G401 (cell line): ENCODE measurements around the gene NINJ1. TPM values are rescaled to one million over a fixed set of nuclear protein-coding genes. Genes with fewer than 3 reads are reported as not detected.
A peak's percentile ranks its signal among the peaks of the same experiment; 100 is the strongest.

Experiments used
- DNase-seq: peaks from one replicate; pipeline ENCODE4 v3.0.0-alpha.2; 2015; ENCODE audit warnings: low spot score
- in situ Hi-C: cut with HindIII; loops from 2 replicates; pipeline ENCODE4 v1.10.0; 2016; ENCODE audit warnings: low sequenced_read_pairs, mixed read lengths
- total RNA-seq: library from RNA; depleted of rRNA; stranded (reverse); fragments of >200 nt; shearing (Covaris generic); gene quantifications from 2 replicates; pipeline ENCODE4 v1.2.3, GENCODE V29; 2014

Gene NINJ1
- total RNA-seq, 1 experiment from 2014 or later = 25.6 TPM

- in situ Hi-C loops = no loop called here
- DNase-seq = peak; percentile 87
Observed at GRCh38 chr9:93136011-93136440, 2.0 kb upstream of the NINJ1 start.

- in situ Hi-C loops = no loop called here
- DNase-seq = no peak
Observed at GRCh38 chr9:93134740-93135444, 841 bp upstream of the NINJ1 start.

- in situ Hi-C loops = no loop called here
- peak; percentile 48 for DNase-seq
Observed at GRCh38 chr9:93133681-93134014, 403 bp downstream of the NINJ1 start.

DNA sequence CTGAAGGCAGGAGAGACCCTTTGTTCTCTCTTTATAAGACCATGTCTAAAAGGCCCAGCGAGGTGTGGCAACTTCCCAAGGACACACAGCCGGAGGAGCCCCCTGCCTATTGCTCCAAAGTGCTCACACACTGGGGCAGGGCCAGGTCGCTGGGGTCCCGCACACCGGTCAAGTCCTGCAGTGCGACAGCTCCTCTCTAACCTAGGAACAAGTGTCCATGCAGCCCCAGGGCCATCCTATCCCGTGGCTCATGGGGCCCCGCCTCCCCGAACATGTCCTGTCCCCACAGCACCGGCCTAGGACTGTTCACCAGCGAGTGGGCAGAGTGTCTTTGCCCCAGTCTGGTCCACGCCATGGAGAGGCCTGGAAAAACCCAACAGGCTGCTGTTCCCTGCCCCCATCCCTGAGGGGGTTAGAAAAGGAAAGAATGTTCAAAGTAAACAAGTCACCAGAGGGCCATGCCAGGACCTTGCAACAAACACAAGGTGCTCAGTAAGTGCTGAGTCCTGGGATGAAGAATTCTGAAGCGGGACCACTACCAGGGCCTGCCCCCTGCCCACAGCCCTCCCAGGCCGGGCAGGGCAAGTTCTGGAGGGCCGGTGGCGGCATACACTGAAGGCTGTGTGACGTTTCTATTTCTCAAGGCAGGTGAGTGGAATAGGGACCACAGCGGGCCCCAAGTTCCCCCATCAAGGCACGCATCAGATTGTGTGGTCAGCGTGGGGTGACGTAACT lies 938 bp downstream of the NINJ1 start:
- DNase-seq = peak; percentile 36
- in situ Hi-C loops = no loop called here

GRCh38 chr9:93132287-93132927 lies 1.6 kb downstream of the NINJ1 start:
- DNase-seq = peak; percentile 80
- in situ Hi-C loops = no loop called here

- peak; percentile 0 for DNase-seq
- in situ Hi-C loops = no loop called here
Observed at GRCh38 chr9:93131599-93132286, 2.3 kb downstream of the NINJ1 start.

- in situ Hi-C loops = no loop called here
- DNase-seq = peak; percentile 59
Observed at GRCh38 chr9:93130861-93131481, 3.1 kb downstream of the NINJ1 start.

DNA sequence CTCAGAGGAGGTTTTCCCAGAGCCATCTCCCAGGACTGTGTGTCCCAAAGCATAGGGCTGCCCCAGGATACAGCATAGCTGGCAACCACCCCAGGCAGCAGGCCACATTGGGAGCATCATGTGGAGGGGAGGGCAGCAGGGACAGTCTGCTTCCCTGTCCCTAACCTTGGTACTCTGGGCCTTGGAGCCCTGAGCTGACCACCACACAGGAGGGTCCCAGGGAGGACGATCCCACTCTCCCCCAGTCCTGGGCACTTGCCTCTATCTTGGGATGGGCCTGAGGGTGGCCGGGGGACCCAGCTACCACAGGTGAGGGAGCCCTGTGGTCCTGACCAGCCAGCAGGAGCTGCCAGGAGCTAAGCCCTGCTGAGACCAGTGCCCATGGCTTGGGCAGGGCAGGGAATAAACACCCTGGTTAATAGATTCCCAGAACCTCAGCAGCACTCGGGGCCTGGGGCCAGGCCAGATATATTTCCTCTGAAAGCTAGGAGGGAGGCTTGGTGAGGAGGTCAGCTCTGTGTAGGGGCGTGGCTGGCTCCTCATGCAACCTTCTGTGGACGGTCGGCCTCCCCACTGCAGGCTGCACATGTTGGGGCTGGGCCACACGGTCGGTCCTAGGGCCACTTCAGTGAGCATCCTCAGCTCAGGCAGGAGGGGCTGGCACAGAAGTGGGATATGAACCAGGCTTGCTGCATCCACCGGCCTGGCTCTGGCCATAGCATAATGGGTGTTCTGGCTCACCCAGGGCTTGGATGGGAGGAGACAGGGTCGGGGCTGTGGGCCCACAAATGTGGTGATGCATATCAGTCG lies 4.2 kb downstream of the NINJ1 start:
- in situ Hi-C loops = no loop called here
- DNase-seq = peak; percentile 49

- DNase-seq = peak; percentile 56
Observed at GRCh38 chr9:93129286-93129685, 4.8 kb downstream of the NINJ1 start.

GRCh38 chr9:93128715-93129224 lies 5.3 kb downstream of the NINJ1 start:
- DNase-seq = peak; percentile 13
- in situ Hi-C loops = no loop called here

More at GRCh38 chr9:93129286-93129685, 4.8 kb downstream of the NINJ1 start:
- in situ Hi-C loops = no loop called here

GRCh38 chr9:93128011-93128714 lies 5.9 kb downstream of the NINJ1 start:
- DNase-seq = no peak

DNA sequence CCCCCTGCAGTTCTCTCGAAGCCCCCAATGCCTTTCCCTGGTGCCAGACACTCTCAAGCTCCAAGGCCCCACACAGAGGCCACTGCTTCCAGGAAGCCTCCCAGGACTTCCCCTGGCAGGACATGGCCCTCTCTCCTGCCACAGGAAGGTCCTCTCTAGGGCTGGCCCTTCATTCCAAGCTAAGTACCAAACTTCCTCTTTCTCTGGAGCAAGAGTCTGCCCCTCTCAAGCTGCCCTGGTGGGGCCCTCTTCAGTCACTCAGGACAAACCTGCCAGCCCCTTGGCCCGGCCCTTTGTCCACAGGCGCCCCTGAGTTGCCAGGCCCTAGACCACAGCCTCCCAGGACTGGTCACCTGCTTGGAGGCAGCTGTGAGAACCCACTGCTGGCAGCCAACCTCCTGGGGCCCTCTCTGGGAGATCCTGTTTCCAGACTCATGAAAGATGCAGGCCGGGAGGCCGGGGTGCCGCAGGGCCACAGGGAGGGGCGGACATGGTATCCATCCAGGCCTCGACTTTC lies 6.6 kb downstream of the NINJ1 start:
- in situ Hi-C loops = no loop called here

More at GRCh38 chr9:93128011-93128714, 5.9 kb downstream of the NINJ1 start:
- in situ Hi-C loops = no loop called here

DNA sequence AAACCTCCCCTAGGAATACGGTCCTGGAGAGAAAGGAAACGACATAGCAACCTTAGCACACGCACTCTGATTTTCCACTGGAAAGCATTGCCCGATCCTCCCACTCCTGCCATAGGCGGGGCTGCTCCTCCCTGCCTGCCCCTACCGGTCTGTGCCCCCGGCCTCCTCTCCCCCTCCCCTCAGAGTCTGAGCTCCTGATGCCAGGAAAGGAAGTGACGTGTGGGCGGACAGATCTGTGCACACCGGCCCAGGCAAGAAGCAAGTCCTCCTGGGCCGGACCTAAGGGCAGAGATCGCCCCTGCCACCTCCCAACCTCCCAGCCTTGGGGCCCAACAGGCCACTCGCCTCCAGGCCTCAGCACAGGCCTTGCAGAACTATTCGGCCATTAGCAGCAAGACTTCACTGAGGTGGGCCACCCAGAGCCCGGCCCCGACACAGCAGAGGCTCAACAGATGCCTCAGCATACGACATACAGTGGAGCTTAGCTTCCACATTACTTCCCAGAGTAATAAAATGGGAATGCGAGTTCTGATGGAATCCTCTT lies 7.2 kb downstream of the NINJ1 start:
- peak; percentile 41 for DNase-seq

More for the DNA sequence above, 6.6 kb downstream of the NINJ1 start:
- DNase-seq = peak; percentile 7

DNA sequence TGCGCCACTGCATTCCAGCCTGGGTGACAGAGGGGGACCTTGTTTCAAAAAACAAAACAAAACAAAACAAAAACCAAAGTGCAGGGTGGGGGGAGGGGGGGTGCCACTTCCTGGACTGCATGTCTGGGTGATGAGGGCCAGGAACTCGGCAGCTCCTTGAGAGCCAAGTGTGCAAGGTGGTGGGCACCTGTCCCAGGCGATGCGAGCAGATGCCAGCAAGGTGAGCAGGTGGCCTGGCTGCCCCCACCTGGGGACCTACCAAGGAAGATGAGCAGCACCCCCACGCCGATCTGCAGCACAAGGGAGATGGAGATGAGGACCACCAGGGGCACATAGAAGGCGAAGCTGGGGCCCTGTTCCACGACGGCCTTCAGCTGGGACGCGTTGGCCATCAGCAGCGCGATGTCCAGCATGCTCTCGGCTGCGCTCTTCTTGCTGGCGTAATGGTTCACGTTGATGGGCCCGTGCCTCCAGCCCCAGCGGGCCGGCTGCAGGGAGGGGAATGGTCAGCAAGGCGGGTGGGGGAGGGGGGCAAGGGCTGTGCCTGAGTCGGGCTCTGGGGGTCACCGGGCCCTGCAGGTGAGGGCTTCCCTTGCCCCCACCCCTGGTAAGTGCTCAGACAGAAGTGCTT lies 7.8 kb downstream of the NINJ1 start:
- DNase-seq = peak; percentile 58
- in situ Hi-C loops = no loop called here

More for the DNA sequence above, 7.2 kb downstream of the NINJ1 start:
- in situ Hi-C loops = no loop called here

DNA sequence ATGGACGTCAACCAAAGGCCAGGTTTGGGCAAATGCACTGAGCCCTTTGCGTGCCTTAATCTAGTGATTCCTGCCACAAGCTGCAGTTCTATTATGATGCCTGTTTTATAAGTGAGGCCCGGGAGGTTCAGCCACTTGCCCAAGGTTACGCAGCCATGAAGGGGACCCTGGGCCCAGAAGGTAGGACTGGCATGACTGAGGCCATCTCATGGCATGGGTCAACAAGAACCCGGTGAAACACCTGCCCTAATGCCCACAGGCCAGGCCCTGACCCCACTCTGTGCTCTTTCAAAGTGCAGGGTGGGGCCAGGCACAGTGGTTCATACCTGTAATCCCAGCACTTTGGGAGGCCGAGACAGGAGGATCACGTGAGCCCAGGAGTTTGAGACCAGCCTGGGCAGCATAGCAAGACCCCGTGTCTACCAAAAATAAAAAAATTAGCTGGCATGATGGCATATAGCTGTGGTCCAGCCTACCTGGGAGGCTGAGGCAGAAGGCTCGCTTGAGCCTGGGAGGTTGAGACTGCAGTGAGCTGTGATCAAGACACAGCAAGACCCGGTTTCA lies 8.6 kb downstream of the NINJ1 start:
- no peak for DNase-seq
- in situ Hi-C loops = no loop called here

DNA sequence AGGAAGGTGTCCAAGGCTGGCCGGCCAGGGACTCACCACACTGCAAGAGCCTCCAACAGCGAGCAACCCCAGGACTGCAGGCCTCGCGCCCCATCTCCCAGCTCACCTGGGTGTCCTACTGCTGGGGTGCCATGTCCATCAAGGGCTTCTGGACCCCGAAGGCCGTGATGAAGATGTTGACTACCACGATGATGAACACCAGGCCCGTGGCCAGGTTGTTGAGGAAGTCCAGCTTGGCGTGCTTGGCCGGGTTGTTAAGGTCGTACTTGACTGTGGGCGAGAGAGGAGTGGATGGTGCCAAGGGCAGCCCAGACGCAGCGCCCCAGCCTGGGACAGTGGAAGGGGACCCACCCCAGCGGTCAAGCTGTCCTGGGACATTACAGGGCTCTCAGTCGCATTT lies 9.3 kb downstream of the NINJ1 start:
- in situ Hi-C loops = no loop called here
- DNase-seq = no peak
